Stimulated activated CD4-positive, alpha-beta T cell treated with anti-CD3 and anti-CD28 coated beads, TNF-alpha, amount 100 ng/mL, for 4 hours (primary cell): ENCODE data around the gene HAAO.

Experiments
- DNase-seq, 3 experiments: peaks; one replicate each; pipeline ENCODE4 v3.0.0-alpha.2; 2020; ENCODE audit warnings: low read depth in 3 of 3

The HAAO gene

GRCh38 chr2:42793334-42794270 lies 1.2 kb upstream of the HAAO start:
- no peak for DNase-seq

GRCh38 chr2:42792087-42792582 lies 248 bp downstream of the HAAO start:
- no peak for DNase-seq

- DNase-seq, result no peak
These were observed 777 bp downstream of the HAAO start for GRCh38 chr2:42791606-42792005.

DNA sequence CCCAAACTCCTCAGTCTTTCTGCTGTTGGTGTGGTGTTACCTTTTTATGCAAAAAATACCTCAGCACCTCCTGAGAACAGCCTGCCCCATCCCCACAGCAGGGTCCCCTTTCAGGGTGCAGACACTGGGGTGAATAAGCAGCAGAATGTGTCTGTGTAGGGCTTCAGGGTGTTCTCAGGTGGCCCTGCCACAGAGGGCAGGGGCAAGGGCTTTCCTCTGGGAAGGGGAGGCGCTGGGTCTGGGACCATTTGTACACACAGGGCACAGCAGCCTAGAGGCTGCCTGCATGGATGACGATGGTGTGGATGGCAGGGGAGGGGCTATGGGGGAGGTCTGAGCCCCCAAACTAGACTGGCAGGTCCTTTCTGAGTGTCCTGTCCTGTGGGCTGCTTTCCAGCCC lies 2.6 kb downstream of the HAAO start:
- DNase-seq, result no peak

DNA sequence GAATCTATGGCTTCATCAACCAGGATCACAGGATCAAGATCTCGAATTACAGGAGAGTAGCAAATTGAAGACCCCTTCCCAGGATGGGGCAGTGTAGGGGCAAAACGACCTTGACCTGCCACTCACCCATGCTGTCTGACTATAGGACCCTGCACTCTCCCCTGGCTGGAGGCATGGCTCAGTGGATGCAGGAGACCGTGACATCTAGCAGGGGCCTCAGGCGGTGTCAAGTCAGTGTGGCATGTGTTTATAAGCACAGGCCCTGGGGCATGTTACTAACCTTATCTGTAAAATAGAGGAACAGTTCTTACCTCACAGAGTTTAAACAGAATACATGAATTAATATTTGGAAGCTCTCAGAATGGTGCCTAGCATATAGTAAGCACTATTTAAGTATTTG lies 3.5 kb downstream of the HAAO start:
- DNase-seq, result no peak

- no peak for DNase-seq
These were observed 3.9 kb downstream of the HAAO start for GRCh38 chr2:42788478-42788793.

DNA sequence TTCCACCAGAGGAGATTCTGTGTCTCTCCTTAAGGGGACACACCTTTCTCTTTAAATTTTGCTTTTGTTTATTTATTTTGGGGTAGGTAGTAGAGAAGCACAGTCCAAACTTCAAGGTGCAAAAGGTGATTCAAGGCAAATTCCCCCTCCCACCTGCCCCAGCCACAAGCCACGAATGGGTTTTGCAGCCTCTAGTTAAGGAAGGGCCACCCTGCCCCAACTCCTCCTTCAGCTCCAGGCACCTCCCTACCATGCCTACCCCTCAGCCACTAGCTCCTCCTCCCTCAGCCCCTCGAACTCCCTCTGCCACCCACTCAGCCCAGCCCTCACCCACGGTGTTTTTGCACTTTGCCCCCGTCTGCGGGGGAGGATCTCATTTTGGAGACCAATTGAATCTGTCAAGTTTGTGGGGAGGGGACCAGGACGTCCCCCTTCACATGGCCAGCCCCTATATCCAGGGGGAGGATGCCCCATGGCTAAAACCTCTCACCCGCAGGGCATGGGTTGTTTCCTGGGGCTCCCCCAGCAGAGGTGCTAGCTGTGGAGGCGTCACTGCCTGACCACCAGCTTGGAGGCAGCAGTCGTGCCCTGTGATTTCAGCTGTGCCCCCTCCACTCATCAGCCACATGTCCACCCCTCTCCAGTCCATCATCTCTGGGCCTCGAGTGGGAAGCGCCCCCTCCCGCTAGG lies 4.5 kb downstream of the HAAO start:
- no peak for DNase-seq

GRCh38 chr2:42787424-42787787 lies 5.0 kb downstream of the HAAO start:
- no peak for DNase-seq

DNA sequence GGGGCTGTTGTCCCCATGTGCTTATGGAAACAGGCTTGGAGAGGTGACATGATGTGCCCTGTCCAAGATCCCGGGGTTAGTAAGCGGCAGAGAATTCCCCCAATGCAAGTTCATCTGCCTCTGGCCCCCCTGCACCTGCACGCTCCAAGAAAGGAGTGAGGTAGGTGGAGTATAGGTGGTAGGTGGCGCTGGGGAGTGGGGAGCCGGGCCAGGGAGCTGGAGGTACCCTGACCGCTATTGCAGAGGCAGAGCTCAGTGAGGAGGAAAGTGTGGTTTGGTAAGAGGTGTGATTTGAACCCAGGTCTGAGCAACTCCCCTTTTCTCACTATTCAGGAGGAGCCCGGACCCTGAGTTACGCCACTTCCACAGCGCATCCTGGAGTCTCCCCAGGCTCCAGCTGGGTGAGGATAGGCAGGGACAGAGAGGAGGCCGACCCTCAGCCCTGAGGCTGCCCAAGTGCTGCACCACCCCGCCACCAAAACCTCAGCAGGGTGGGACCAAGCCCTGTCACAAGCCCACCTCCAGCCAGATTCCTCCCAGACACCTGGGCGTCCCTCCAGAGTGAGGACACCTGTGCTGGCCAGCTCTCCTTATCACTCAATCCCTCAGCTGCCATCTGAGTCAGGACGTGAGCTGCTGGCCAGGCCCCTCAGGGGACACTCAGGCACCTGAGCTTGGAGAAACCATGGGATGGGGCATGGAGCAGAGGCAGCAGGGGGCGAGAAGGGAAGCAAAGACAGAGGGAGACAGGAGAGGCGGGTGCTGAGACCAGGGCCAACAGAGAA lies 5.6 kb downstream of the HAAO start:
- no peak for DNase-seq

- no peak for DNase-seq
These were observed 8.0 kb downstream of the HAAO start for GRCh38 chr2:42784204-42784880.

DNA sequence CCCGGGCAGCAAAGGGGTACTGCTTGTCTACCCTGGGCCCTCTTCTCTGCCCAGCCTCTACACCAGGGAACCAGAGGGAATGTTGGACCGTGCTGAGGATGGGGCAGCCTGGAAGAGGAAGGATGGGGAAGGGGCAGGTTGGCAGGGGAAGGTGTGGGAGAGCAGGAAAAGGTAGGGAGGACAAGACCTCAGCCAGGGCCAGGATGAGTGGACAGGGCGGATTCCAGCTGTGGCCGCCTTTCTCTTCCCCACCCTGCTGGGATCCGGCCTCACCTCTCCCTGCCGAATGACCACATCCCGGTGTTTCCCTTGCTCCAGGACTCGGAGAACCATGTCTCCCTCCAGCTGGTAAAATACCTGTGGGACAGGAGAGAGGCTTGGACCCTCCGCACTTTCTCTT lies 8.9 kb downstream of the HAAO start:
- DNase-seq, result no peak

- no peak for DNase-seq
These were observed 11.2 kb downstream of the HAAO start for GRCh38 chr2:42781181-42781580.

GRCh38 chr2:42777883-42778805 lies 14.2 kb downstream of the HAAO start:
- no peak for DNase-seq

DNA sequence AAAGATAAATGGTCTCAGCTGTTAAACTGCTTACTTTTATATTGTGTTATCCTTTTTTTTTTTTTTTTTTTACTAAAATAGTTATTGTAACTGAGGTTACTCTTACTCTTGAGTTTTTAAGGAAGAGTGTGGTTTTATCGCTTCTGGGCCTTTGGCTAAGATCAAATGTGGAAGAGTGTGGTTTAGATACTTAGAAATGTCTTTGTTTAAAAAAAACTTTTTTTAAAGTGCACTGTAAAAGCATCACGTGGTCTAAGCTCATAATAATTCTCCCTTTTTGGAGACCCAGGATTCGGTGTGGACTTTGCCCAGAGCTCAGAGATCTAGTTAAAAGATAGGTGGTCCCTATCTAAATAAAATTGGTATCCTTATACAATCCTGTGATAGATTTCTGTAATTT lies 16.6 kb downstream of the HAAO start:
- DNase-seq, result no peak

DNA sequence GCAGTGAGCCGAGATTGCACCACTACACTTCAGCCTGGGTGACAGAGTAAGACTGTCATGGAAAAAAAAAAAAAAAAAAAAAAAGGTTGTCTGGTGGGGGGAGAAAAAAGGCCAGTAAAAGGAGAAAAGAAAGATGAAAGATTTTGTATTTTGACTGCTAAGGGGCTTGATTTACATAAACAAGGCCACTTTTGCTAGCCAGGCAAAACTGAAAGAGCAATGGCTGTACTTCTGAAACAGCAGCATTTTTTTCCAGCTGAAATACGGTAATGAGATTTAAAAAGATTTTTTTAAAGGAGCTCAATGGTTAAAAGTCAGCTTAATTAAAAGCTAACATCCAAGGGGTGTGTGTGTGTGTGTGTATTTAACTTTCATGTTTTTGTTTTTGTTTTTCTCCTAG lies 17.2 kb downstream of the HAAO start:
- no peak for DNase-seq

GRCh38 chr2:42771546-42772153 lies 20.7 kb downstream of the HAAO start:
- no peak for DNase-seq

DNA sequence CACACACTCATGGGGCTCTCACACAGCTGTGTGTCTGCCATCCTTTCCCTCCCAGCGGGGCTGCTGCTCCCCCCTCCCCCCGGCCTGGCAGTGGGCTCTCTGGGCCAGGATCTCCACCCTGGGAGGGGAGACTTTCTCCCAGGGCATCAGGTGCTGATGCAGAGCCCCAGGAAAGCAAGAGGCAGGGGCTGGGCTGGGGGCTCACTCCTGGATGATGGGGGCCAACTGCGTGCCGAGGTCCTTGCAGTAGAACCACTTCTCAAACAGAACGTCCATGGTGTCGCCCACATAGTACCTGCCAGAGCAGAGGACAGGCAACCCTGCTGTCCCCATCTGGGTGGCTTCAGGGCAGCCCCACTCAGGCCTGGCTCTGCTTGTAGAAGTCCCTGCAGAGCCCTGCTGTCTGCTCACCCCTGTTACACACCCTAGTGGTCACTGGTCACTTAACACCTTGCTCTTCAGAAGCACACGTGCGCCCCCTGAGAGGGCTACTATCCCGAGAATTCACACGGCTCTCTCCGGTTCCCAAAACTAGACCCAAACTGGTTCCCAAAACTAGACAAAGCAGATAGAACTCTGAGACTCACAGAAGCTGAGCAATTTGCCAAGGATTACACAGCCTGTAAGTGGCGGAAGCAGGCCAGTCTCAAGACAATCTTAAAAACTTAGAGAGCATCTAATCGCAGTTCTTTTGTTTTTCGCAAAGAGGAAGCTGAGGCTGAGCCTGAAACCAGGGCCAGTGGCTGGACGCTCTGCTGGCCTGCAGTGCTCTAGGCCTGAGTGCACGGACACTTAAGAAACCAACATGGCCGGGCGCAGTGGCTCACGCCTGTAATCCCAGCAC lies 21.9 kb downstream of the HAAO start:
- DNase-seq, result no peak

DNA sequence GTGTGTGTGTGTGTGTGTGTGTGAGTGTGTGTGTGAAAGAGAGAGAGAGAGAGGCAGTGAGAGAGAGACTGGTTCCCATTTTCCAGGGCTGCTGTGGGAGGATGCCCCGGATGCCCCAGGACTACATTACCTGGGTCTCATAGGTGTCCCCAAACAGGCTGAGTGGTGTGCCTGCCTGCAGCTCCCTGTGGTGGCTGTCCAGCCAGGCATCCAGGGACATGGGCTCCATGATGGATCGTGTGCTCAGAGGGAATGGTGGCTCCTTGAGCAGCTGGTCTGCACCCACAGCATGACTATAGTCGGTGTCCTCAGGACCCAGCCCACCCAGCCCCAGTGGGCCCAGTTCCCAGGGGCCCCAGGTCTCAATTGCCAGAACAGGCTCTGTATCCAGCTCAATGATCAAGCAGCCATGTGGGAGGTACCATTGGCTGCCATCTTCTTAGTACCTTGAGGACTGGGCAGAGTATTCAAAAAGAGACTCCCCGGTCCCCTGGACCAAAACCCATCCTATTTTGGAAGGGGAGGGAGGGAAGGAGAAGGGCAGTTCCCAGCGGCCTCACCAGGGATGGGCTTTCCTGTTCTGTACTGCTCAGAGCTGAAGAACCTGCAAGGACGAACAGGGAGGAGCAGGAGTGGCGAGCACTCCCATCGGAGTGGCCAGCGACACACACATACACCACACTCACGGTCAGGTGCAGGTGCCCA lies 22.6 kb downstream of the HAAO start:
- no peak for DNase-seq
